Adrenal gland (tissue), 12 donors: Measurements from ENCODE around the gene CLEC4E. TPM values are rescaled to one million over a fixed set of nuclear protein-coding genes. Genes with fewer than 3 reads are reported as not detected.
"Not testable (repeated sequence)": the region's sequence is repeated elsewhere in the genome, so short reads cannot be mapped to it uniquely, and the experiment has no call there.

Source experiments
- DNase-seq, 7 donors: peaks; one replicate each; pipeline ENCODE4 v3.0.0-alpha.2; 2019 to 2020
- H3K27ac ChIP-seq, 5 donors: fragments of 200-600 bp; sonication (generic) in 4 of 5; 1 replicate in 3 of 5; 2 replicates in 2 of 5; pipeline versions ENCODE4 v1.5.1 to v1.8.0; 2016 to 2020; ENCODE audit warnings: mild to moderate bottlenecking in 1 of 5
- H3K27me3 ChIP-seq: fragments of 200-600 bp; 2 replicates; pipeline ENCODE4 v1.8.0; 2021
- H3K36me3 ChIP-seq, 2 donors: fragments of 200-600 bp; replicated peaks in 1 of 2; 1 replicate in 1 of 2; 2 replicates in 1 of 2; pipeline versions ENCODE4 v1.5.1 to v1.8.0; 2018 to 2022
- H3K4me1 ChIP-seq, 2 donors: fragments of 200-600 bp; replicated peaks in 1 of 2; 1 replicate in 1 of 2; 2 replicates in 1 of 2; pipeline versions ENCODE4 v1.5.1 to v1.8.0; 2018 to 2021
- H3K4me3 ChIP-seq, 4 donors: fragments of 200-600 bp; sonication (generic) in 3 of 4; one replicate each; pipeline ENCODE4 v1.5.1; 2016 to 2018
- H3K9me3 ChIP-seq, 3 donors: fragments of 200-600 bp; sonication (generic) in 1 of 3; replicated peaks in 1 of 3; 1 replicate in 2 of 3; 2 replicates in 1 of 3; pipeline versions ENCODE4 v1.5.1 to v1.8.0; 2016 to 2021
- CTCF ChIP-seq, 6 experiments: fragments of 450-650 bp in 4 of 6; fragments of 200-600 bp in 2 of 6; sonication (generic) in 1 of 6; IDR thresholded peaks; 1 replicate in 5 of 6; 2 replicates in 1 of 6; pipeline versions ENCODE4 v1.5.1 to v1.8.0; 2016 to 2021; ENCODE audit warnings: antibody characterized with exemption in 6 of 6, mild to moderate bottlenecking in 2 of 6, moderate library complexity in 1 of 6
- POLR2A ChIP-seq, 2 donors: fragments of 450-650 bp; IDR thresholded peaks; one replicate each; pipeline ENCODE4 v1.6.1; 2017; ENCODE audit warnings: antibody characterized with exemption in 2 of 2, mild to moderate bottlenecking in 2 of 2, moderate library complexity in 1 of 2
- WGBS, 4 donors: extraction: QIAGEN DNeasy Blood & Tissue Kit in 2 of 4; methylation state at CpG; one replicate each; pipeline versions ENCODE4 v1.1.5 to v1.1.7; 2013 to 2017; 5-methylcytosine and 5-hydroxymethylcytosine counted together
- intact Hi-C, 2 donors: fragments of 100-400 bp; cut with DNase I; formaldehyde crosslinking; loops; one replicate each; pipeline versions ENCODE4 v1.14.1 to v1.15.0; 2022 to 2023
- polyA plus RNA-seq, 3 donors: library from polyadenylated mRNA; stranded (reverse); fragments of 200-250 nt in 2 of 3; fragments of 350-450 nt in 1 of 3; fragmentation: Illumina TruSeq in 1 of 3; extraction: RNeasy Lipid Tissue Mini Kit (QIAGEN cat#74804) in 1 of 3; gene quantifications; one replicate each; pipeline ENCODE4 v1.2.3, GENCODE V29; 2013 to 2014
- total RNA-seq, 9 donors: library from RNA; depleted of rRNA in 4 of 9; stranded (reverse); fragments of >200 nt in 4 of 9; fragments of 120-200 nt in 1 of 9; fragmentation: NEBNext Ultra II Directional in 1 of 9; extraction: Animal tissue kit (Norgen Biotek cat#: 25700) in 1 of 9; gene quantifications; one replicate each; pipeline versions ENCODE4 v1.1.0 to v1.2.4, GENCODE V29; 2013 to 2023
- donor health status: healthy with polysubstance abuse.
- donor health status: Bipolar disorder and iron deficiency.
- donor health status: DM: yes; HTN: yes; CAD: no.
- donor health status: DM: no; HTN: no; CAD: no.
- donor health status: DM: no; HTN: no; CAD: no.
- donor health status: DM: yes; HTN: yes; CAD: no.

Gene CLEC4E
- total and polyA plus RNA-seq, 12 donors: 0.30 to 6.4 (median 1.5) TPM

- H3K36me3 ChIP-seq: no peaks in the 10 kb centered on the region
- WGBS, 4 donors: 69 to 78% (median 75%) methylated on average over 3 of the region's 3 CpGs
- H3K9me3 ChIP-seq: no peaks in the 10 kb centered on the region
- DNase-seq: no peak
- intact Hi-C loops: no loop called here
- H3K27ac ChIP-seq: no peak overlapping the region
- H3K4me3 ChIP-seq: no peak overlapping the region
- no peaks in the 10 kb centered on the region for H3K27me3 ChIP-seq
- TF ChIP-seq POLR2A (IDR thresholded peaks at IDR 0.05): no peak
- H3K4me1 ChIP-seq: no peaks in the 10 kb centered on the region
These were observed 37.2 kb upstream of the CLEC4E start for GRCh38 chr12:8577879-8578278.

- WGBS, 4 donors: 35 to 51% (median 42%) methylated on average over 1 to 2 of the region's 2 CpGs
- H3K4me3 ChIP-seq: no peak overlapping the region
- H3K9me3 ChIP-seq: no peaks in the 10 kb centered on the region
- intact Hi-C loops: no loop called here
- no peaks in the 10 kb centered on the region for H3K4me1 ChIP-seq
- H3K27ac ChIP-seq: no peak overlapping the region
- no peaks in the 10 kb centered on the region for H3K27me3 ChIP-seq
- no peaks in the 10 kb centered on the region for H3K36me3 ChIP-seq
- TF ChIP-seq POLR2A (IDR thresholded peaks at IDR 0.05): no peak
- TF ChIP-seq CTCF (IDR thresholded peaks at IDR 0.05): no peak
- DNase-seq: peak in 1 of 7 donors; percentile 2
These were observed 31.8 kb upstream of the CLEC4E start for GRCh38 chr12:8572507-8572906.

- Histone ChIP-seq H3K9me3 (no peaks in the 10 kb centered on the region), H3K4me3 (no peak overlapping the region), H3K36me3 (no peaks in the 10 kb centered on the region), H3K4me1 (no peaks in the 10 kb centered on the region), H3K27ac (no peak overlapping the region), H3K27me3 (no peaks in the 10 kb centered on the region)
- TF ChIP-seq CTCF (IDR thresholded peaks at IDR 0.05): no peak
- TF ChIP-seq POLR2A (IDR thresholded peaks at IDR 0.05): no peak
- intact Hi-C loops: no loop called here
- no peak for DNase-seq
These were observed 25.8 kb upstream of the CLEC4E start for GRCh38 chr12:8566525-8566924.

GRCh38 chr12:8566052-8566451, 25.3 kb upstream of the CLEC4E start:
- H3K4me1 ChIP-seq, H3K4me3 ChIP-seq, H3K27ac ChIP-seq, H3K9me3 ChIP-seq, H3K36me3 ChIP-seq, DNase-seq, H3K27me3 ChIP-seq, intact Hi-C loops: not testable (repeated sequence)
- 56 to 70% (median 59%) methylated on average over 2 of the region's 2 CpGs for WGBS, 4 donors

- WGBS, 4 donors: 54 to 65% (median 58%) methylated on average over 16 to 22 of the region's 22 CpGs
- Histone ChIP-seq H3K4me1 (no peaks in the 10 kb centered on the region), H3K27ac (no peak overlapping the region), H3K4me3 (no peak overlapping the region), H3K36me3 (no peaks in the 10 kb centered on the region), H3K27me3 (no peaks in the 10 kb centered on the region), H3K9me3 (no peaks in the 10 kb centered on the region)
- intact Hi-C loops: no loop called here
- TF ChIP-seq POLR2A (IDR thresholded peaks at IDR 0.05) (no peak), CTCF (IDR thresholded peaks at IDR 0.05) (no peak)
- DNase-seq: peak in 1 of 7 donors; percentile 14
These were observed 24.0 kb upstream of the CLEC4E start for GRCh38 chr12:8564656-8565055.
